HepG2 (cell line): ENCODE measurements around the gene RP2. TPM values are rescaled to one million over a fixed set of nuclear protein-coding genes. Genes with fewer than 3 reads are reported as not detected.

Source experiments
- ARNT ChIP-seq: fragments of 450-650 bp; IDR thresholded peaks from 2 replicates; pipeline ENCODE4 v1.6.1; 2017
- DDIT3 ChIP-seq: sonication (generic); formaldehyde crosslinking; IDR thresholded peaks from 2 replicates; pipeline ENCODE4 v1.4.0; 2020; ENCODE audit warnings: mild to moderate bottlenecking, missing genetic modification reagents
- EED ChIP-seq: sonication (generic); formaldehyde crosslinking; IDR thresholded peaks from 2 replicates; pipeline ENCODE4 v1.5.0; 2020; ENCODE audit warnings: mild to moderate bottlenecking, missing genetic modification reagents
- FOXK1 ChIP-seq: sonication (generic); formaldehyde crosslinking; IDR thresholded peaks from 2 replicates; pipeline ENCODE4 v1.4.0; 2020; ENCODE audit warnings: low read depth, missing genetic modification reagents, borderline replicate concordance
- KDM6A ChIP-seq: IDR thresholded peaks from 2 replicates; pipeline ENCODE4 v1.6.1; 2016; ENCODE audit warnings: low read depth
- MXD4 ChIP-seq: IDR thresholded peaks from 2 replicates; pipeline ENCODE4 v1.6.1; 2016; ENCODE audit warnings: mild to moderate bottlenecking, missing biosample characterization, missing genetic modification reagents
- PAXIP1 ChIP-seq: sonication (generic); formaldehyde crosslinking; conservative IDR thresholded peaks from 2 replicates; pipeline ENCODE4 v1.4.0; 2020; ENCODE audit warnings: mild to moderate bottlenecking, missing genetic modification reagents, moderate library complexity
- PRPF4 ChIP-seq: fragments of 200-400 bp; formaldehyde crosslinking; IDR thresholded peaks from 2 replicates; pipeline ENCODE4 v1.6.1; 2016; ENCODE audit warnings: low read length, low read depth; ENCODE audit not compliant: poor library complexity, severe bottlenecking
- RBM39 ChIP-seq: fragments of 200-400 bp; formaldehyde crosslinking; IDR thresholded peaks from one replicate; pipeline ENCODE4 v1.6.1; 2018; ENCODE audit warnings: antibody characterized with exemption, mild to moderate bottlenecking, low read depth, low read length; ENCODE audit not compliant: poor library complexity, severe bottlenecking
- SATB2 ChIP-seq: sonication (generic); formaldehyde crosslinking; IDR thresholded peaks from 2 replicates; pipeline ENCODE4 v1.5.0; 2020; ENCODE audit warnings: missing genetic modification reagents
- SMAD9 ChIP-seq: sonication (generic); formaldehyde crosslinking; IDR thresholded peaks from 2 replicates; pipeline ENCODE4 v1.5.1; 2020; ENCODE audit warnings: mild to moderate bottlenecking, missing genetic modification reagents
- SOX5 ChIP-seq: IDR thresholded peaks from 2 replicates; pipeline ENCODE4 v1.6.1; 2016; ENCODE audit warnings: borderline replicate concordance
- TBX2 ChIP-seq: sonication (generic); formaldehyde crosslinking; IDR thresholded peaks from 2 replicates; pipeline ENCODE4 v1.5.0; 2020; ENCODE audit warnings: missing genetic modification reagents, mild to moderate bottlenecking, borderline replicate concordance
- THAP8 ChIP-seq: sonication (generic); formaldehyde crosslinking; IDR thresholded peaks from 2 replicates; pipeline ENCODE4 v1.5.1; 2020; ENCODE audit warnings: missing genetic modification reagents, mild to moderate bottlenecking, borderline replicate concordance
- TP53 ChIP-seq: sonication (generic); formaldehyde crosslinking; conservative IDR thresholded peaks from 2 replicates; pipeline ENCODE4 v1.4.0; 2020; ENCODE audit warnings: missing genetic modification reagents
- XRCC5 ChIP-seq: fragments of 200-400 bp; formaldehyde crosslinking; optimal IDR thresholded peaks from 2 replicates; pipeline ENCODE3; 2017; ENCODE audit warnings: mild to moderate bottlenecking, low read length
- ZMYM4 ChIP-seq: sonication (generic); formaldehyde crosslinking; IDR thresholded peaks from 2 replicates; pipeline ENCODE4 v1.8.1; 2023; ENCODE audit warnings: mild to moderate bottlenecking, missing genetic modification reagents
- ZNF205 ChIP-seq: IDR thresholded peaks from 2 replicates; pipeline ENCODE4 v1.6.1; 2018; ENCODE audit warnings: missing biosample characterization, missing genetic modification reagents
- ZNF33B ChIP-seq: sonication (generic); formaldehyde crosslinking; IDR thresholded peaks from 2 replicates; pipeline ENCODE4 v1.5.1; 2020; ENCODE audit warnings: mild to moderate bottlenecking, missing genetic modification reagents
- ZNF430 ChIP-seq: sonication (generic); formaldehyde crosslinking; IDR thresholded peaks from 2 replicates; pipeline ENCODE4 v1.9.0; 2021; ENCODE audit warnings: mild to moderate bottlenecking, missing genetic modification reagents
- ZNF589 ChIP-seq: sonication (generic); formaldehyde crosslinking; conservative IDR thresholded peaks from 2 replicates; pipeline ENCODE4 v1.8.0; 2022; ENCODE audit warnings: mild to moderate bottlenecking, moderate library complexity, missing genetic modification reagents
- ZNF652 ChIP-seq: IDR thresholded peaks from 2 replicates; pipeline ENCODE4 v1.6.1; 2016; ENCODE audit warnings: low read depth, borderline replicate concordance
- ZNF7 ChIP-seq: IDR thresholded peaks from 2 replicates; pipeline ENCODE4 v1.6.1; 2016; ENCODE audit warnings: missing biosample characterization, missing genetic modification reagents
- ZNF788 ChIP-seq: sonication (generic); formaldehyde crosslinking; IDR thresholded peaks from 2 replicates; pipeline ENCODE4 v1.5.0; 2020; ENCODE audit warnings: mild to moderate bottlenecking, missing genetic modification reagents, borderline replicate concordance
- polyA plus RNA-seq, 8 experiments: library from polyadenylated mRNA; depleted of rRNA in 3 of 8; stranded (reverse) in 7 of 8; unstranded in 1 of 8; fragments of >200 nt; fragmentation: Illumina TruSeq in 4 of 8; extraction: Trizol in 4 of 8; gene quantifications; 2 replicates each; pipeline versions ENCODE4 v1.2.1 to v1.2.3, GENCODE V29; 2011 to 2016; ENCODE audit warnings: low read depth in 4 of 8, missing spikeins in 1 of 8, mixed read lengths in 1 of 8; ENCODE audit not compliant: insufficient read depth in 1 of 8
- total RNA-seq, 5 experiments: library from RNA; depleted of rRNA; stranded (reverse); fragments of >200 nt; fragmentation: Illumina TruSeq; extraction: Trizol; gene quantifications; 2 replicates each; pipeline ENCODE4 v1.2.3, GENCODE V29; 2016; ENCODE audit warnings: low read depth in 1 of 5
- TF ChIP-seq, protein P1 (sequence below): IDR thresholded peaks from 2 replicates; pipeline ENCODE4 v1.6.1; 2012; ENCODE audit warnings: inconsistent platforms
- TF ChIP-seq, protein P2 (sequence below): sonication (generic); formaldehyde crosslinking; IDR thresholded peaks from 2 replicates; pipeline ENCODE4 v1.4.0; 2020; ENCODE audit warnings: missing genetic modification reagents

RP2 gene
- total and polyA plus RNA-seq, 2 of the 13 experiments (the other 11 are each of a cell fraction or from before 2014, with no cell fraction given): 5.0 to 9.9 TPM

- peak; percentile 80 for TF ChIP-seq PAXIP1
- TF ChIP-seq SATB2 (CRISPR knock-in tag): no peak
- TF ChIP-seq ZNF7 (CRISPR knock-in tag): peak; percentile 93
- TF ChIP-seq ZNF589 (CRISPR knock-in tag): no peak
- TF ChIP-seq SMAD9 (CRISPR knock-in tag): no peak
- no peak for TF ChIP-seq THAP8 (CRISPR knock-in tag)
- peak; percentile 22; the same call in 1 of the 2 replicates for TF ChIP-seq SOX5 (CRISPR knock-in tag)
- TF ChIP-seq MXD4 (CRISPR knock-in tag): no peak
- no peak for TF ChIP-seq RBM39
- peak; percentile 23; the same call in 1 of the 2 replicates for TF ChIP-seq ZMYM4 (CRISPR knock-in tag)
- no peak for TF ChIP-seq FOXK1
- no peak for TF ChIP-seq PRPF4
- no peak for TF ChIP-seq ARNT
- no peak for TF ChIP-seq ZNF652 (CRISPR knock-in tag)
- no peak for TF ChIP-seq ZNF205 (CRISPR knock-in tag)
- TF ChIP-seq ZNF430 (CRISPR knock-in tag): no peak
- no peak for TF ChIP-seq DDIT3 (CRISPR knock-in tag)
- TF ChIP-seq, protein P1, sequence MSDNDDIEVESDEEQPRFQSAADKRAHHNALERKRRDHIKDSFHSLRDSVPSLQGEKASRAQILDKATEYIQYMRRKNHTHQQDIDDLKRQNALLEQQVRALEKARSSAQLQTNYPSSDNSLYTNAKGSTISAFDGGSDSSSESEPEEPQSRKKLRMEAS: no peak
- no peak for TF ChIP-seq KDM6A
- TF ChIP-seq ZNF33B: no peak
- no peak for TF ChIP-seq XRCC5
- TF ChIP-seq EED (CRISPR knock-in tag): no peak
- peak; percentile 26; the same call in 1 of the 2 replicates for TF ChIP-seq ZNF788
- TF ChIP-seq TBX2 (CRISPR knock-in tag): 0 out of 2 replicates have a peak, but pooled peaks have one; percentile 36
- TF ChIP-seq, protein P2, sequence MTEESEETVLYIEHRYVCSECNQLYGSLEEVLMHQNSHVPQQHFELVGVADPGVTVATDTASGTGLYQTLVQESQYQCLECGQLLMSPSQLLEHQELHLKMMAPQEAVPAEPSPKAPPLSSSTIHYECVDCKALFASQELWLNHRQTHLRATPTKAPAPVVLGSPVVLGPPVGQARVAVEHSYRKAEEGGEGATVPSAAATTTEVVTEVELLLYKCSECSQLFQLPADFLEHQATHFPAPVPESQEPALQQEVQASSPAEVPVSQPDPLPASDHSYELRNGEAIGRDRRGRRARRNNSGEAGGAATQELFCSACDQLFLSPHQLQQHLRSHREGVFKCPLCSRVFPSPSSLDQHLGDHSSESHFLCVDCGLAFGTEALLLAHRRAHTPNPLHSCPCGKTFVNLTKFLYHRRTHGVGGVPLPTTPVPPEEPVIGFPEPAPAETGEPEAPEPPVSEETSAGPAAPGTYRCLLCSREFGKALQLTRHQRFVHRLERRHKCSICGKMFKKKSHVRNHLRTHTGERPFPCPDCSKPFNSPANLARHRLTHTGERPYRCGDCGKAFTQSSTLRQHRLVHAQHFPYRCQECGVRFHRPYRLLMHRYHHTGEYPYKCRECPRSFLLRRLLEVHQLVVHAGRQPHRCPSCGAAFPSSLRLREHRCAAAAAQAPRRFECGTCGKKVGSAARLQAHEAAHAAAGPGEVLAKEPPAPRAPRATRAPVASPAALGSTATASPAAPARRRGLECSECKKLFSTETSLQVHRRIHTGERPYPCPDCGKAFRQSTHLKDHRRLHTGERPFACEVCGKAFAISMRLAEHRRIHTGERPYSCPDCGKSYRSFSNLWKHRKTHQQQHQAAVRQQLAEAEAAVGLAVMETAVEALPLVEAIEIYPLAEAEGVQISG (CRISPR knock-in tag): no peak
- TF ChIP-seq TP53 (CRISPR knock-in tag): no peak
These were observed 24.4 kb upstream of the RP2 start (continued) for GRCh38 chrX:46812445-46812844.
